HFFc6 (cell line): Measurements from ENCODE around the gene WRNIP1. TPM values are rescaled to one million over a fixed set of nuclear protein-coding genes. Genes with fewer than 3 reads are reported as not detected.
A peak's percentile ranks its signal among the peaks of the same experiment; 100 is the strongest.

Source experiments
- DNase-seq: peaks from one replicate; pipeline ENCODE4 v3.0.0-alpha.2; 2018
- H3K27ac Mint-ChIP-seq: 2 replicates; pipeline ENCODE4 v1.8.0; 2020; ENCODE audit warnings: mild to moderate bottlenecking, mixed read lengths
- H3K27me3 Mint-ChIP-seq: 2 replicates; pipeline ENCODE4 v1.8.0; 2021; ENCODE audit warnings: mild to moderate bottlenecking, moderate library complexity, mixed read lengths; ENCODE audit not compliant: insufficient read depth
- H3K36me3 Mint-ChIP-seq: 2 replicates; pipeline ENCODE4 v1.8.0; 2021; ENCODE audit warnings: low read depth, mixed read lengths
- H3K4me1 Mint-ChIP-seq: 2 replicates; pipeline ENCODE4 v1.8.0; 2020; ENCODE audit warnings: low read depth, mixed read lengths
- H3K4me3 Mint-ChIP-seq: 2 replicates; pipeline ENCODE4 v1.8.0; 2020; ENCODE audit warnings: mild to moderate bottlenecking, moderate library complexity, mixed read lengths
- H3K9me3 Mint-ChIP-seq: 2 replicates; pipeline ENCODE4 v1.8.0; 2020; ENCODE audit warnings: mild to moderate bottlenecking, mixed read lengths
- total RNA-seq, 6 experiments: library from RNA; stranded (reverse); fragmentation: NEBNext Ultra II Directional; extraction: Animal tissue kit (Norgen Biotek cat#: 25700); gene quantifications; 2 replicates in 1 of 6; 3 replicates in 5 of 6; pipeline ENCODE4 v1.2.3, GENCODE V29; 2021
- TF ChIP-seq, protein P1 (sequence below): fragments of 200-600 bp; sonication (generic); IDR thresholded peaks from 2 replicates; pipeline ENCODE4 v1.5.0; 2021; ENCODE audit warnings: antibody characterized with exemption, mild to moderate bottlenecking

WRNIP1 gene
- total RNA-seq, 6 experiments from 2014 or later = 31.9 to 40.4 (median 33.5) TPM

DNA sequence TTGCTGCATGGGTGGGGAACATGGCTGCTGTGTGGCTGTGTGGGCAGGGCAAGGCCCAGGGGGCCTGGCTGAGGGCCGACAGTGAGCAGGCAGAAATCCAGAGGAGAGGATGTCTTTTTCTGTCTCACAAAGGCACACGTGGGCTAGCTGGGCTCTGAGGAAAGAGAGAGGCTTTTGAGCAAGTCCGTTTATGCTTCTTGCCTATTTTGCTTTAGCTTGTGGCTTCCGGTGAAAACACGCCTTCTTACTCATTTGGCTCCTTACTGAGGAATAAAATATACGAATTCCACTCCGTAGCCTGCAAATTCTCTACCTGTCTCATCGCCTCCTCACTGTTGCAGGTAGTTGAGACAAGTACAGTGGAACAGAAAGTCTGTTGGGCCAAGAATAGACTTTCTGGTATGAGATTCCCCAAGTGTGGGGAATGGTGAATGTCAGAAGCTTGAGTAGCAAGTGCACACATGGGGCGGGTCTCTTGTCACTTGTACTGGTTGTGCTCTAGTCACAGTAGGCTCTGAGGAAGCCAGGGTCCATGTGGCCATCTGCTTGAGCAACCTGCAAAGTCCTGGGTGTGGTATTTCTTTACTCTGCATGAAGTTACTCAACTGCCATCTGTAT lies 28.4 kb downstream of the WRNIP1 start:
- TF ChIP-seq, protein P1, sequence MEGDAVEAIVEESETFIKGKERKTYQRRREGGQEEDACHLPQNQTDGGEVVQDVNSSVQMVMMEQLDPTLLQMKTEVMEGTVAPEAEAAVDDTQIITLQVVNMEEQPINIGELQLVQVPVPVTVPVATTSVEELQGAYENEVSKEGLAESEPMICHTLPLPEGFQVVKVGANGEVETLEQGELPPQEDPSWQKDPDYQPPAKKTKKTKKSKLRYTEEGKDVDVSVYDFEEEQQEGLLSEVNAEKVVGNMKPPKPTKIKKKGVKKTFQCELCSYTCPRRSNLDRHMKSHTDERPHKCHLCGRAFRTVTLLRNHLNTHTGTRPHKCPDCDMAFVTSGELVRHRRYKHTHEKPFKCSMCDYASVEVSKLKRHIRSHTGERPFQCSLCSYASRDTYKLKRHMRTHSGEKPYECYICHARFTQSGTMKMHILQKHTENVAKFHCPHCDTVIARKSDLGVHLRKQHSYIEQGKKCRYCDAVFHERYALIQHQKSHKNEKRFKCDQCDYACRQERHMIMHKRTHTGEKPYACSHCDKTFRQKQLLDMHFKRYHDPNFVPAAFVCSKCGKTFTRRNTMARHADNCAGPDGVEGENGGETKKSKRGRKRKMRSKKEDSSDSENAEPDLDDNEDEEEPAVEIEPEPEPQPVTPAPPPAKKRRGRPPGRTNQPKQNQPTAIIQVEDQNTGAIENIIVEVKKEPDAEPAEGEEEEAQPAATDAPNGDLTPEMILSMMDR = no peak
- Mint-ChIP-seq H3K9me3 (no peaks in the 10 kb centered on the region), H3K4me3 (no peak overlapping the region), H3K27ac (no peak overlapping the region), H3K4me1 (peaks cover 46% of the 10 kb centered on the region), H3K36me3 (no peaks in the 10 kb centered on the region), H3K27me3 (peaks cover 2% of the 10 kb centered on the region; the same call in 1 of the 2 replicates)
- DNase-seq = no peak

DNA sequence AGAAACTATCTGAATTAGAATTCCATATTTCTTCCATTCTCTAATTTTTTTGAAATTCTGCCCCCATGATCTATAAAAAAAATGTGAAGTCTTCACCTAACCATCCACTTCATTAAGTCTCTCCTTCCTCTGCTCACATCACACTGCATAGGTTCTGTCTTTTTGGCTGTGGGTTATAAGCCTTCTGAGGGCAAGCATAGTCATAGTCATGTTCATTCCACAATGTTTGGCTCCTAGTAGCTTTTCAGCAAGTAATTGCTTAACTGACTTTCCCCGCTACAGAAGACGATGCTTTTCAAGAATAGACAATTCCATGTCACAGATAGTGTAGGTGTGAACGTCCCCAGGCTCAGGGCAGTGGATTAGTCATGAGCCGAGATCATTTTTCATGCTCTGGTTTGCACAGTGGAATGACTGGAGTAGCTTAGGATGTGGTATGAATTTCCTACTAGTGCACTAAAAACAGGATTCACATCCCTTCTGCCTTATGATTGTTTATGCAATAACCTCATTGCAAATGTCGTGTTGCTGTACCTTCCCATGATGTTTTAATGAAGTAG lies 29.1 kb downstream of the WRNIP1 start:
- no peaks in the 10 kb centered on the region for H3K36me3 Mint-ChIP-seq
- H3K4me1 Mint-ChIP-seq = peaks cover 40% of the 10 kb centered on the region
- peaks cover 2% of the 10 kb centered on the region; the same call in 1 of the 2 replicates for H3K27me3 Mint-ChIP-seq
- TF ChIP-seq, protein P1 = no peak
- peak; percentile 18 for DNase-seq
- no peak overlapping the region for H3K27ac Mint-ChIP-seq
- H3K4me3 Mint-ChIP-seq = no peak overlapping the region
- H3K9me3 Mint-ChIP-seq = no peaks in the 10 kb centered on the region

DNA sequence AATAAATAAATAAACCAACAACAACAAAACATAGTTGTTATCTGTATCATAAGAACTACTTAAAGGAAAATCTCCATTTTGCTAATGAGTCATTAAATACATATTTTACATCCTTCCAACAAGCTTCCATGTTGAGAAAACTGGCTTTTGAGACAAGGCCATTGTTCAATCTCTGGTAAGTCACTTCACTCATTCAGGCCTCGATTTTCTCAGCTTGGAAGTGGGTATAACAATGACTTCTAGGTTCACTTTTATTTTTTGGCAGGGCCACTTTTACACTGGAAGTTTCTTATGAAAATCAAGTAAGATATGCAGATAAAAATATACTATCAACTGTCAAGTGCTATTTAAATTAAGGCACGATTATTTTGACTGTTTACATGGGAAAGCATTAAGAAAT lies 30.0 kb downstream of the WRNIP1 start:
- Mint-ChIP-seq H3K9me3 (no peaks in the 10 kb centered on the region), H3K27me3 (peaks cover 2% of the 10 kb centered on the region; the same call in 1 of the 2 replicates), H3K36me3 (no peaks in the 10 kb centered on the region), H3K4me3 (no peak overlapping the region), H3K27ac (no peak overlapping the region), H3K4me1 (peaks cover 37% of the 10 kb centered on the region)
- TF ChIP-seq, protein P1 = no peak
- DNase-seq = no peak

DNA sequence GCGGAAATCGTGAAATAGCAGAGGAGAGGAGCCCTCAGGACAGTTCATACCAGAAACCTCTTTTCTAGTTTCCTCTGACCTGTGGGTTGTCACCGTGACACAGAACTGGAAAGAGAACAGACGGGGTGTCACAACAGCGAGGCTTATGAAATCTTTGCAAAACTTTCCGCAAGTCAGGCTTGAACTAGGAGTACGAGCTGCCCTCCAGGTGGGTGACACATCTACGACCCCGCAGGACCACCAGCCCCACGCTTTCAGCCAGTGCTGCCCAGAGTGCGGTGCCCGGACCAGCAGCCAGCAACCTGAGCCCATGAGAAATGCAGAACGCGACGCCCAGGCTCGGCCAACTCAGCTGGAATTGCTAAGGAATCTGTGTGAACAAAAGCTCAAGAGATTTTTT lies 30.8 kb downstream of the WRNIP1 start:
- Mint-ChIP-seq H3K27ac (no peak overlapping the region), H3K4me1 (peaks cover 33% of the 10 kb centered on the region), H3K36me3 (no peaks in the 10 kb centered on the region), H3K4me3 (no peak overlapping the region), H3K9me3 (no peaks in the 10 kb centered on the region), H3K27me3 (peaks cover 2% of the 10 kb centered on the region; the same call in 1 of the 2 replicates)
- no peak for DNase-seq
- TF ChIP-seq, protein P1 = no peak

DNA sequence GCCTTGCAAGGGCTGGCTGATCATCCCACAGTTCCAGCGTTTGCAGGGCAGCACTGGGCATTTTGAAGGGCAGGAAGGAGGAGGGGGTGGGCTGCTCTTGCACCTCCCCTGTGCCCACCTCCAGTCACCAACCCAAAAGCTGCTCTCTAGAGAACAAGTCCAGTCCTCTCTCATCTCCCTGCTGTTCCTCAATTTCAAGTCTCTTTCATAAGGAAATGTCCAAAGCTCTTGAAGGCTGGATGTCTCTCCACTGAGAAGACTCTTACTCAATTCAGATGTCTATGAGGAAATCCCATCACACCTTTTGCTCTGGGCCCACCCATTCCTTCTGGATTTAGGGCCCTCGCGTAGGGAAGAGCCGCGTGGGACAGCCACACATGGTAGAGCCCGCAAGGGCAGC lies 31.7 kb downstream of the WRNIP1 start:
- no peaks in the 10 kb centered on the region for H3K36me3 Mint-ChIP-seq
- no peak overlapping the region for H3K27ac Mint-ChIP-seq
- peaks cover 24% of the 10 kb centered on the region for H3K4me1 Mint-ChIP-seq
- no peak overlapping the region for H3K4me3 Mint-ChIP-seq
- TF ChIP-seq, protein P1 = no peak
- no peaks in the 10 kb centered on the region for H3K9me3 Mint-ChIP-seq
- no peak for DNase-seq
- H3K27me3 Mint-ChIP-seq = peaks cover 2% of the 10 kb centered on the region; the same call in 1 of the 2 replicates
